ENCODE results near the gene TBC1D12. TPM values are rescaled to one million over a fixed set of nuclear protein-coding genes. Genes with fewer than 3 reads are reported as not detected.
"Not testable (repeated sequence)": the region's sequence is repeated elsewhere in the genome, so short reads cannot be mapped to it uniquely, and the experiment has no call there.

The TBC1D12 gene
- total RNA-seq, 2 experiments from 2014 or later: 0.20 TPM

- intact Hi-C loops (cut with micrococcal nuclease): loop anchor here (10.0 kb wide), 1 partner anchor 78 kb away; no protein-coding TSS in a partner anchor
- Mint-ChIP-seq H3K27me3 (peaks cover 13% of the 10 kb centered on the region), H3K4me3 (no peak overlapping the region), H3K9me3 (no peaks in the 10 kb centered on the region), H3K27ac (no peak overlapping the region), H3K36me3 (ENCODE audit: low read depth) (peaks cover 11% of the 10 kb centered on the region), H3K4me1 (ENCODE audit: low read depth) (peaks cover 9% of the 10 kb centered on the region)
- ATAC-seq (no peak), DNase-seq (no peak)
- TF ChIP-seq, protein P1, sequence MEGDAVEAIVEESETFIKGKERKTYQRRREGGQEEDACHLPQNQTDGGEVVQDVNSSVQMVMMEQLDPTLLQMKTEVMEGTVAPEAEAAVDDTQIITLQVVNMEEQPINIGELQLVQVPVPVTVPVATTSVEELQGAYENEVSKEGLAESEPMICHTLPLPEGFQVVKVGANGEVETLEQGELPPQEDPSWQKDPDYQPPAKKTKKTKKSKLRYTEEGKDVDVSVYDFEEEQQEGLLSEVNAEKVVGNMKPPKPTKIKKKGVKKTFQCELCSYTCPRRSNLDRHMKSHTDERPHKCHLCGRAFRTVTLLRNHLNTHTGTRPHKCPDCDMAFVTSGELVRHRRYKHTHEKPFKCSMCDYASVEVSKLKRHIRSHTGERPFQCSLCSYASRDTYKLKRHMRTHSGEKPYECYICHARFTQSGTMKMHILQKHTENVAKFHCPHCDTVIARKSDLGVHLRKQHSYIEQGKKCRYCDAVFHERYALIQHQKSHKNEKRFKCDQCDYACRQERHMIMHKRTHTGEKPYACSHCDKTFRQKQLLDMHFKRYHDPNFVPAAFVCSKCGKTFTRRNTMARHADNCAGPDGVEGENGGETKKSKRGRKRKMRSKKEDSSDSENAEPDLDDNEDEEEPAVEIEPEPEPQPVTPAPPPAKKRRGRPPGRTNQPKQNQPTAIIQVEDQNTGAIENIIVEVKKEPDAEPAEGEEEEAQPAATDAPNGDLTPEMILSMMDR (IDR thresholded peaks at IDR 0.05): no peak
- POLR2A ChIA-PET: no interaction called here
- CTCF ChIA-PET: no interaction called here
These were observed 36.0 kb upstream of the TBC1D12 start for GRCh38 chr10:94366382-94366781.

GRCh38 chr10:94370501-94370900 lies 31.8 kb upstream of the TBC1D12 start:
- ATAC-seq (no peak), DNase-seq (no peak)
- ChIA-PET CTCF (interaction anchor here (0.9 to 1.0 kb wide), 2 partner anchors 50 to 73 kb away, joined by 3 read pairs; no protein-coding TSS in a partner anchor), POLR2A (no interaction called here)
- intact Hi-C loops (cut with micrococcal nuclease): no loop called here
- Mint-ChIP-seq H3K4me3 (no peak overlapping the region), H3K4me1 (ENCODE audit: low read depth) (no peaks in the 10 kb centered on the region), H3K27me3 (peaks cover 19% of the 10 kb centered on the region), H3K9me3 (no peaks in the 10 kb centered on the region), H3K36me3 (ENCODE audit: low read depth) (no peaks in the 10 kb centered on the region), H3K27ac (no peak overlapping the region)
- TF ChIP-seq, protein P1 (IDR thresholded peaks at IDR 0.05): no peak

- intact Hi-C loops (cut with micrococcal nuclease): no loop called here
- POLR2A ChIA-PET: no interaction called here
- no peak for ATAC-seq
- Mint-ChIP-seq H3K27me3 (peaks cover 27% of the 10 kb centered on the region), H3K27ac (no peak overlapping the region), H3K4me1 (ENCODE audit: low read depth) (no peaks in the 10 kb centered on the region), H3K9me3 (no peaks in the 10 kb centered on the region), H3K4me3 (no peak overlapping the region), H3K36me3 (ENCODE audit: low read depth) (no peaks in the 10 kb centered on the region)
- no peak for DNase-seq
- CTCF ChIA-PET: no interaction called here
- TF ChIP-seq, protein P1 (IDR thresholded peaks at IDR 0.05): no peak
These were observed 27.0 kb upstream of the TBC1D12 start for GRCh38 chr10:94375374-94375773.

- ATAC-seq (no peak), DNase-seq (no peak)
- Mint-ChIP-seq H3K27me3 (peaks cover 22% of the 10 kb centered on the region), H3K36me3 (ENCODE audit: low read depth) (no peaks in the 10 kb centered on the region), H3K9me3 (no peaks in the 10 kb centered on the region), H3K4me3 (no peak overlapping the region), H3K27ac (no peak overlapping the region), H3K4me1 (ENCODE audit: low read depth) (no peaks in the 10 kb centered on the region)
- intact Hi-C loops (cut with micrococcal nuclease): no loop called here
- POLR2A ChIA-PET: no interaction called here
- TF ChIP-seq, protein P1 (IDR thresholded peaks at IDR 0.05): no peak
- CTCF ChIA-PET: no interaction called here
These were observed 25.5 kb upstream of the TBC1D12 start for GRCh38 chr10:94376865-94377264.

DNA sequence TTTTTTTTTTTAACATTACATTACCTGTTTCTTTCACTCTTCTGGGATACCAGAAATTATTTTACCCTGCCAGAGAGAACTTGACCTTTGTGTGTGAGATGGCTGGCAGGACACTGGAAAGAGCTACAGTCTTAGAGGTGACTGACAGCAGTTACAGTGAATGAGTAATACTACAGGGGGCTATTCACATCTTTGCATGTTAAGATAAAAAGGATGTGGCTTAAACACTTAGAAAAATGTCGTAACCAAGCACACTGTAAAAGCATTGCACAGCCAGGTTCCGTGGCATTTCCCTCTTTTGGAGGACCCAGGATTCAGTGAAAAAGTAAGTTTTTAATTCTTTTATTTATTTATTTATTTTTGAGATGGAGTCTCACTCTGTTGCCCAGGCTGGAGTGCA lies 18.8 kb upstream of the TBC1D12 start:
- ATAC-seq: no peak
- H3K9me3 Mint-ChIP-seq: no peaks in the 10 kb centered on the region
- CTCF ChIA-PET: interaction anchor here (1.0 kb wide), 1 partner anchor 27 kb away, joined by 3 read pairs; no protein-coding TSS in a partner anchor
- POLR2A ChIA-PET: no interaction called here
- H3K4me3 Mint-ChIP-seq: no peak overlapping the region
- intact Hi-C loops (cut with micrococcal nuclease): no loop called here
- H3K27me3 Mint-ChIP-seq: peaks cover 7% of the 10 kb centered on the region
- TF ChIP-seq, protein P1 (IDR thresholded peaks at IDR 0.05): no peak
- H3K27ac Mint-ChIP-seq: no peak overlapping the region
- H3K4me1 Mint-ChIP-seq (ENCODE audit: low read depth): no peaks in the 10 kb centered on the region
- H3K36me3 Mint-ChIP-seq (ENCODE audit: low read depth): no peaks in the 10 kb centered on the region
- no peak for DNase-seq

DNA sequence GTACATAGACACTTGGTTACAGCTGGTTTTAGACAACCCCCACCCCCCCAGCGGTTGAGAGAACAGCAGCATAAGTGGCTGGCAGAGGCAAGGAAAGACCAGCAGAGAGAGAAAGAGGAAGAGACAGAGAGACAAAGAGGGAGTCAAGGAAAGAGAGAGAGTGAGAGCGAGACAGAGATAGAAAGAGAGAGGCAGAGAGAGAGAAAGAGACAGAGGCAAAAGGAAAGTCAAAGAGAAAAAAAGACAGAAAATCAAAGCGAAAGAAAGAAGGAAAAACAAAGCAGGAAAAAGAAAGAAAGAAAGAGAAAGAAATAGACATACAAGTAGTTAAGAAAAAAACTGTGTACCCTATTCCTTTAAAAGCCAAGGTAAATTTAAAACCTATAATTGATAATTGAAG lies 16.6 kb upstream of the TBC1D12 start:
- H3K4me1 Mint-ChIP-seq (ENCODE audit: low read depth); H3K27ac Mint-ChIP-seq; ATAC-seq; H3K27me3 Mint-ChIP-seq; H3K36me3 Mint-ChIP-seq (ENCODE audit: low read depth); intact Hi-C loops (cut with micrococcal nuclease); H3K4me3 Mint-ChIP-seq; H3K9me3 Mint-ChIP-seq; DNase-seq; CTCF ChIA-PET; POLR2A ChIA-PET: not testable (repeated sequence)

GRCh38 chr10:94392117-94392516 lies 10.2 kb upstream of the TBC1D12 start:
- H3K9me3 Mint-ChIP-seq; ATAC-seq; intact Hi-C loops (cut with micrococcal nuclease); H3K27ac Mint-ChIP-seq; CTCF ChIA-PET; H3K36me3 Mint-ChIP-seq (ENCODE audit: low read depth); H3K27me3 Mint-ChIP-seq; H3K4me3 Mint-ChIP-seq; H3K4me1 Mint-ChIP-seq (ENCODE audit: low read depth); DNase-seq; POLR2A ChIA-PET: not testable (repeated sequence)

All from activated CD8-positive, alpha-beta T cell treated with anti-CD3 and anti-CD28 coated beads for 36 hours (primary cell).